Activated CD8-positive, alpha-beta memory T cell treated with anti-CD3 and anti-CD28 coated beads, Interleukin-2, amount 50 U/mL, for 4 hours (primary cell): ENCODE data around the gene DXO.
"Not testable (repeated sequence)": the region's sequence is repeated elsewhere in the genome, so short reads cannot be mapped to it uniquely, and the experiment has no call there.

Experiments
- DNase-seq: peaks from one replicate; pipeline ENCODE4 v3.0.0-alpha.2; 2020

Gene DXO

DNA sequence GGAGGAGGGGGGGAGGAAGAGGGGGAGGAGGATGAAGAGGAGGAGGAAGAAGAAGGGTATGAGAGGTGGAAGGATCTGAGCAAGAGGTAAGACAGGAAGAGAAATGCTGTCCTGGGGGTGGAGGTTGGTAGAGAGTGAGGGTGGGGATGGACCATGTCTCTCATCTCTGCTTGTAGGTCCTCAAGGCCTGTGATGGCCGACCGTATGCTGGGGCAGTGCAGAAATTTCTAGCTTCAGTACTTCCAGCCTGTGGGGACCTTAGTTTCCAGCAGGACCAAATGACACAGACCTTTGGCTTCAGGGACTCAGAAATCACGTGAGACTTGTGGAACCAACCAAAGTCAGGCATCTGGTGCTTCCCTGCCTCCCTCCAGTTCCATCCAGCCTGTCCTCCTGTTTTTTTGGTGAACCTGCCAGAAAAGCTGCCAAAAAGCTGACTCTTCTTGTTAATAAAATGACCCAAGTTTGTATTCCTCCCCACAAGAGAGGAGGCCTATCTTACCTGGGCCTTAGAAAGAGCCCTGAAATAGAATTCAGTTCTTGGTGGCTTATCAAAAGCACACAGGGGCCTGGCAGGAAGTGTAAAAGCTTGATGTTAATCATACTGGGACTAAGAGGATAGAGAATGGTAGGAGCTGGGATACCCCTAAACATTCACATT, 7.4 kb upstream of the DXO start:
- no peak for DNase-seq

DNA sequence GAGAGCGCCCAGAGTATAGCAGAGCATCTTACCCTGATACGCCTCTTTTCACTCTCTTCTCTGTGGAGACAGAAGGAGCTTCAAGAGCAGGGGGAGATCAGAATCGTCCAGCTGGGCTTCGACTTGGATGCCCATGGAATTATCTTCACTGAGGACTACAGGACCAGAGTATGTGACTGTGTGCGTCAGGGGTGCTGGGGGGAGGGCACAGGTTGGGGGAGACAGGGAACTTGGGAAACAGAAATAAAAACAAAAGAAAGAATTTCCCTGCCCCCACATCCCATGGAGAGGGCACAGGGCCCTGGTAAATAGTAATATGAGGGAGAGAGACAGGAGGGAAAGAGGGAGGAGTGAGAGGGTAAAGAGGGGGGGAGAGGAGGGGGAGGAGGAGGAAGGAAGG, 6.9 kb upstream of the DXO start:
- DNase-seq = no peak

DNA sequence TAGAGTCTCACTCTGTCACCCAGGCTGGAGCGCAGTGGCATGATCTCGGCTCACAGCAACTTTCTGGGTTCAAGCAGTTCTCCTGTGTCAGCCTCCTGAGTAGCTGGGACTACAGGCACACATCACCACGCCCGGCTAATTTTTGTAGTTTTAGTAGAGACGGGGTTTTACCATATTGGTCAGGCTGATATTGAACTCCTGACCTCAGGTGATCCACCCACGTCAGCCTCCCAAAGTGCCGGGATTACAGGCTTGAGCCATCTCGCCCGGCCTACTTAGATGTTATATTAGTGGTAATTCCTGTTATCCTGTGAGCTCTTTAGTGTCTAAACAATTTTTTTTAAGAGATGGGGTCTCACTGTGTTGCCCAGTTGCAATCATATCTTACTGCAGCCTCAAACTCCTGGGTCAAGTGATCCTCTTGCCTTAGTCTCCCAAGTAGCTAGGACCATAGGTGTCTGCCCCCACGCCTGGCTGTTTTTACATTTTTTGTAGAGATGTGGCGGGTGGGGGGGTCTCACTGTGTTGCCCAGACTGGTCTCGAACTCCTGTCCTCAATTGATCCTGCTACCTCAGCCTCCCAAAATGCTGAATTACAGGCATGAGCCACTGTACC, 6.0 kb upstream of the DXO start:
- no peak for DNase-seq

DNA sequence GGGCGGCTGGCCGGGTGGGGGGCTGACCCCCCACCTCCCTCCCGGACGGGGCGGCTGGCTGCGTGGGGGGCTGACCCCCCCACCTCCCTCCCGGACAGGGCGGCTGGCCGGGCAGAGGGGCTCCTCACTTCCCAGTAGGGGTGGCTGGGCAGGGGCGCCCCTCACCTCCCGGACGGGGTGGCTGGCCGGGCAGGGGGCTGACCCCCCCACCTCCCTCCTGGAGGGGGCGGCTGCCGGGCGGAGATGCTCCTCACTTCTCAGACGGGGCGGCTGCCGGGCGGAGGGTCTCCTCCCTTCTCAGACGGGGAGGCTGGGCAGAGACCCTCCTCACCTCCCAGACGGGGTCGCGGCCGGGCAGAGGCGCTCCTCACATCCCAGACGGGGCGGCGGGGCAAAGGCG, 4.1 kb upstream of the DXO start:
- not testable (repeated sequence) for DNase-seq

DNA sequence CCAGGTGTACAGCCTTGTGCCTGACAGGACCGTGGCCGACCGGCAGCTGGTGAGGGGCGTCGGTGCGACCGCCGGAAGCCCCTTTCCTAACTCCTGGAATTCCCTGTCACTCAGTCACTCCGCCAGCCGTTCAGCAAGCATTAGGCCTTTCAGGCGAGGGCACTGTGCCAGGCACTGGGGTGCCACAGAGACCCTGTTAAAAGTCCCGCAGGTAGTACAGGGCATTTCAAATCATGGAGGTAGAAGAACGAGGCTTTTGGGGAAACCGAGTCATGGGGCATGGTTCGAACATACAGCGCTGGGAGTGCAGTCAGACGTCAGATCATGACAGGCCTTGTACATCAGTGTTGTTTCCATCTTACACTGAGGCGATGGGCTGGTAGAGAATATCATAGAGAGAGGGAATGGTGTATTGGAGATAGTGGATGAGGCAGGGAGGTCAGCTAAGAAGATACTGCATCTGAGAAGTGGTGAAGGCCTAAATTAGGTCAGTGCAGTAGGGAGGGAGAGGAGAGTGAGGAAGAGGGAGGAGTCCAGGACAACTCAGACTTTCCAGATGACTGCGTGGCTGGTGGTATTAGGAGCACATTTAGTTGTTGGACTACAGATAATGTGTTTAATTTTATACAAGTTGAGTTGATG, 892 bp upstream of the DXO start:
- DNase-seq = no peak

DNA sequence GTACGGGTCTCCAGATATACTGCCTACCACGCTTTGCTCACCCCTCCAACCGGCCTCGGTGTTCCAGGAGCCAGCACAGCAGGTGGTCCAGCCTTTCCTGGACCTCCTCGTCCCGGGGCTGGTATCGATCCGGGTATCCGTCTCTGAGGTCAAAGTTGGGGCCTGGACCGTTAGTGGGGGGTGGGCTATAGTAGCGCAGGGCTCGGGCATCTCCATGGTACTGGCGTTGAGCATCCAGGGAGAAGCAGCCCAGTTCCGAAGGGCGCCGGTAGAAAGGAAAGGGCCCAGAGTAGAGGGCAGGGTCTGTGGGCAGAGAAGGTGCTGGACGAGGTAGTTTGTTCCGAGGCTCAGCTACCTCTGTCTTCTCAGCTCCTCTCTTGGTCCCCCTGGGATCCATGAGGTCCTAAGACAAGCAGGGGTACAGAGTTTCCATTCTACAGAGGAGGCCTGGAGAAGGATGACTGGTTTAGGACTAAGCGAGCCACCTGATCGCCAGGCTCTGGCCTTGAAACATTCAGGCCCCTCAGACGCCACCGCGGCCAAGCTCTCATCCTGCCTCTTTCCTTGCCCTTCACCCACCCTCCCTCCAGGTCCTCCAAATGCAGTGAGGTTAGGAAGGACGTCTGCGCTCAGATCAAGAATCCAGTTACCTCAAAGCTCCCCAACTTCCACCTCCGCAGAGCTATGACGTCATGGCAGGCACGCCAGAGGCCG, 502 bp downstream of the DXO start:
- DNase-seq = no peak

DNA sequence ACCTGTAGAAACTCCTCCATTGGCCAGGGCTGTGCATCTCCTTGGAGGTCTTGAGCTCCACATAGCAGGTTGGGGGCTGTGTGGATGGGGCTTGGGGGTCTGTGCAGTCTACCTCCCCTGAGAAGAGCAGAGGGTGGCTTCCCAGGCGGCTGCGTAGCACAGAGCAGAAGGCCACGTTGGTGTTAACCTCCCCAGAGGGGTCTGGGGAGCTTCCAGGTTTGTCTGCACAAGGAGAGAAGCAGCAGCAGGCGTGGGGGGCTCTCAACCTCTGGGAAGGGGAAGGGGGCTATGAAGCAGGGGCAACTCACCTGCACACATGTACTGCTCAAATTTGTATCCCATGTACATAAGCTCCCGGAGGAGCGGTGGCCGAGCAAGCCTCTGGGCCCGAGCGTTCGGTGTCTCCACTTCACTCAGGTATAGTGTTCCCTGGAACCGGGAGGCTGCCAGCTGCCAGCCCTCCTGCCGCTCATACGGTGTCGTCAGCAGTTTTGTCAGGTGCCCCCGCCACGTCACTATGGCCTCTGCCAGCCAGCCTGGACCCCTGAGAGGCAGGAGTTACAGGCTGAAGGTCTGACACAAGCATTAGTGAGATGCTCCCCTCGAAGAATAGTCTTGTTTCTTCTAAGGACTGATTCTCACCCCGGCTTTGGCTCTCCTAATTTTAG, 1.2 kb downstream of the DXO start:
- DNase-seq = no peak

DNA sequence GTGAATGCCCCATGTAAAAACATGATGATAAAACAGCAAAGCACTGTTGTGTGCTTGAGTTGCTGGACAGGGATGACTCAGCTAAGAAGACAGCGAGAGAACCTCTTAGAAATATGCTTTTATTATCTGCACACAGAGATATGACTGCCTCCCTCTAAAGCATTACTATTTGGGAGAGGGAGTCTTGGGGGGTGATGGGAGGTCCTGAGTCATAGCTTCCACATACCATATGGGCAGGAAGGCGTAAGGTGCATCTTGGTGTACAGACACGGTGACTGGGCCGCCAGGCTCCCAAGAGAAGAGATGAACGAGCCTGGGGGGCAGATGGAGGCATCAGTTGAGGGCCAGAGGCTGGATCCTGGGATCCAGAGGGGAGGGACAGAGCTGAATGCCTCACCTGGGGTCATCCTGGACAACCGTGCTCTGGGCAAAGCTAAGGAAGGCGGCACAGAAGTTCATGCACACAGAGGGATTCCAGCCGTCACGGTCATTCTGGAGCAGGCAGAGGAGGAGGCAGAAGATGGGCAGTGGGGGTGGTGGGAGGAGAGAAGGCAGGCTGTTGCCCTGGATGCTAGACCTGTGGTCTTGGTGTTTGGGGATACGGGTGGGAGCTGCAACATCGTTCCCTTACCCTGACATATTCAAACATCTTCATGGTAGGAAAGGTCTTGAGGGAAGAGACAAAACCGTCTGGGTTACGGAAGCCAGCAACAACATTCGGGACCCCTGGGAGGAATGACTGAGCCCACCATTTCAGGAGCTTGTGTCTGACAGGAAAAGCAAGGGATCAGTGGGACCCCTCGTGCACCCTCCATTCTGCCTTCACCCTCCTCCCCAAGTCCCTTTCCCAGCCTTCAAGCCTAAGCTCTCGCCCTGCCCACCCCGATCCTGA, 2.0 kb downstream of the DXO start:
- DNase-seq = no peak

DNA sequence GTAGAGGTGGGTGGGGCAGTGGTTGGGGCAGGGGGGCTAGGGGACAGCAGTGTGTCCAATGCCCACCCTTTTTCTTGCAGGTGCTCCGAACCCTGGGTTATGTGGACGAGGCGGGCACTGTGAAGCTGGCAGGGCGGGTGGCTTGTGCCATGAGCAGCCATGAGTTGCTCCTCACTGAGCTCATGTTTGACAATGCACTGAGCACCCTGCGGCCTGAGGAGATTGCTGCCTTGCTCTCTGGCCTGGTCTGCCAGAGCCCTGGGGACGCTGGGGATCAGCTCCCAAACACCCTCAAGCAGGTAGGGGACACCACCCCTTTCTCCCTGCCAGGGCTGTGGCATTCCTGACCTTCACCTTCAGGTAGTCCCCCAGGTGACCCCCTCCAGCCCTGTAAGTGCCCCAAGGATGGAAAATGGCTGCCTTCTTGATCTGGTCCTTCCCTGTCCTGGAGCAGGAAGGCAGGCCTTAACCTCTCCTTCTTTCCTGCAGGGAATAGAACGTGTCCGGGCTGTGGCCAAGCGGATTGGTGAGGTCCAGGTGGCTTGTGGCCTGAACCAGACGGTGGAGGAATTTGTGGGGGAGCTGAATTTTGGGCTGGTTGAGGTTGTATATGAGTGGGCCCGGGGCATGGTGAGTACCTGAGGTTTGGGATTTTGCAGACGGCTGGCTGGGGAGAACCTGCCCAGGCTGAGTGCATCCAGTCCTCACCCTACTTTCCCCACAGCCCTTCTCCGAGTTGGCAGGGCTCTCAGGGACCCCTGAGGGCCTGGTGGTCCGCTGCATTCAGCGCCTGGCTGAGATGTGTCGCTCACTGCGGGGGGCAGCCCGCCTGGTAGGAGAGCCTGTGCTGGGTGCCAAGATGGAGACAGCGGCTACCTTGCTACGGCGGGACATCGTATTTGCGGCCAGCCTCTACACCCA, 2.9 kb downstream of the DXO start:
- DNase-seq = no peak

DNA sequence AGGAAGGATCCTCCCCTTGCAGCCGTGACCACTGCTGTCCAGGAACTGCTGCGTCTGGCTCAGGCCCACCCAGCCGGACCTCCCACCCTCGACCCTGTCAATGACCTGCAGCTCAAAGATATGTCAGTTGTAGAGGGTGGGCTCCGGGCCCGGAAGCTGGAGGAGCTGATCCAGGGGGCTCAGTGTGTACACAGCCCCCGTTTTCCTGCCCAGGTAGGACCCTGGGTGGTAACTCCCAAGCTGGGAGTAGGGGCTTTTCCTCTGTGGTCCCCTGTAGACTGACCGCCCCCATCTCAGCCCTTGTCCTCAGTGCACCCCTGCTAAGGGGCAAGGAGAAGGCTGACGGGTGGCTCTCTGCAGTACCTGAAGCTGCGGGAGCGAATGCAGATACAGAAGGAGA, 3.6 kb downstream of the DXO start:
- no peak for DNase-seq

DNA sequence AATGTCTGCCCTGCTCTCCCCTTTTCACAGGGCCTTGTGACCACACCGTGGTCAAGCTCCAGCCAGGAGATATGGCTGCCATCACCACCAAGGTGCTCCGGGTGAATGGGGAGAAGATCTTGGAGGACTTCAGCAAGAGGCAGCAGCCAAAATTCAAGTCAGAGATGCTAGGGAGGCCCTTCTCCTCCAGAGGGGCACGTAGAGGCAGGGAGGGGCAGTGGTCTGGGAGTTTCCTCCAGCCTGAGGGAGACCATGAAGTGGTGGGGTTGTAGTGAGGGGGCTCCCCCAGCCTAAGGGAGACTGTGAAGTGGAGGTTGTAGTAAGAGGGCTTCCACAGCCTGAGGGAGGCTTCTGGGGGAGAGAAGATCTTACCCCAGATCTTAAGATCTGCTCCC, 4.0 kb downstream of the DXO start:
- DNase-seq = no peak

DNA sequence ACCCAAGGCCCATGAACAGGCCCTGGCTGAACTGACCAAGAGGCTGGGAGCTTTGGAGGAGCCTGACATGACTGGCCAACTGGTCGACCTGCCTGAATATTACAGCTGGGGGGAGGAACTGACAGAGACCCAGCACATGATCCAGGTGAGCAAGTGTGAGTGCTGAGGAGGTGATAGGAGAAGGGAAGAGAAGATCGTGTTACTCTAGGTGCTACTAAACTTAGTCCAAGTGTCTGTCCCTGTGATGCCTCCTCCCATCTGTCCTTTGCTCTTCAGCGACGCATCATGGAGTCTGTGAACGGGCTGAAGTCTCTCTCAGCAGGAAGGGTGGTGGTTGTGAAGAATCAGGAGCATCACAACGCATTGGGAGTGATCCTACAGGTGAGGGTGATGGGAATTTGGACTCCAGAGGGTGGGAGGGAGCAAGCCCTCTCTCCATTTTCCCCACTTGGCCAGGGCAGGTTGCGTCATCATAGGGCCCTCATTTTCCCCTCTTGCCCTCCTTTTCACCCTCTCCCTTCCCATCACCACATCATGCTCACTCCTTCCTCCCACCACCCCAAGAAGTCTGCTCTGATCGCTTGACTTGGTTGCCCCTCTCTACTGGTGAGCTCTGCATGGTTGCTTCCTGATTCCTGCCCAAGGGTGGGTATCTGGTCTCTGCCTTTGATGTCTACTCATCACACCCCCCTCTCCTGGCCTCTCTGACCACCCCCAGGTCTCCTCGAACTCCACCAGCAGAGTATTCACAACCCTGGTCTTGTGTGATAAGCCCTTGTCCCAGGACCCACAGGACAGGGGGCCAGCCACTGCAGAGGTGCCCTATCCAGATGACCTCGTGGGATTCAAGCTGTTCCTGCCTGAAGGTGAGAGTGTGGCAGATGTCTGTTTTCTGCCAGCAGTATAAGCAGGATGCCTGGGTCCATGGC, 4.7 kb downstream of the DXO start:
- DNase-seq = no peak

DNA sequence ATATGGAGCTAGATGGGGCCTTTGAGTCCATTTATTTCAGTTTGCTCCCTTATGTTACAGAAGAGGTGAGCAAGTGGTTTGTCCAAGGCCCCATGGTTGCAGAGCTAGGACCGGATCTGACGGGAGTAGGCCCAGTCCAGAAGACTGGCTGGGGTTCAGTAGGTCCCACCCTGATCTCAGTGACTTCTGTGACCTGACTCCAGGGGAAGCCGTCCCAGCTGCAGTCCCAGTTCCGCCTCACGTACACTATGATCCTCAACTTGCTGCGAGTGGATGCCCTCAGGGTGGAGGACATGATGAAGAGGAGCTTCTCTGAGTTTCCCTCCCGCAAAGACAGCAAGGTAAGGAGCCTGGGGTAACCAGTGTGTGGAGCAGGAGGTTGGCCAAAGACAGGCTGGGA, 5.4 kb downstream of the DXO start:
- no peak for DNase-seq

DNA sequence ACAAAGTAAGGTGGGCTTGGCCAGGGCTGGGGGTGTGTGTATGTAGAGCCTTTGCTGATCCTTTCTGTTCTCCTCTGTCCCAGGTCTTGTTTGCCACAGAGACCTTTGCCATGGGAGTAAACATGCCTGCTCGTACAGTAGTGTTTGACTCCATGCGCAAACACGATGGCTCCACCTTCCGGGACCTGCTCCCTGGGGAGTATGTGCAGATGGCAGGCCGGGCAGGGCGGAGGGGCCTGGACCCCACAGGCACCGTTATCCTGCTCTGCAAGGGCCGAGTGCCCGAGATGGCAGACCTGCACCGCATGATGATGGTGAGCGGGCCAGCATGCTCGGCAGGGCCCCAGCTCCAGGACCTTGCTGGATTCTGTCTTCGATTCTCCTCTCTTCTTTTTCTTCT, 6.2 kb downstream of the DXO start:
- DNase-seq = no peak

DNA sequence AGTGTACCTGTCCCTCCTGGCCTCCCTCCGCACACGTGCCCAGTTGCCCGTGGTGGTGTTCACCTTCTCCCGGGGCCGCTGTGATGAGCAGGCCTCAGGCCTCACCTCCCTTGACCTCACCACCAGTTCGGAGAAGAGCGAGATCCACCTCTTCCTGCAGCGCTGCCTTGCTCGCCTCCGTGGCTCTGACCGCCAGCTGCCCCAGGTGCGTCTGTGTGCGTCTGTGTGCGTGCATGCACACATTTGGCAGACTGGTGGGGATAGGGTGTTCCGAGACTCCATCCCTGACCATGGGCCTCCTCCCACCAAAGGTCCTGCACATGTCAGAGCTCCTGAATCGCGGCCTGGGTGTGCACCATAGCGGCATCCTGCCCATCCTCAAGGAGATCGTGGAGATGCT, 8.0 kb downstream of the DXO start:
- no peak for DNase-seq

DNA sequence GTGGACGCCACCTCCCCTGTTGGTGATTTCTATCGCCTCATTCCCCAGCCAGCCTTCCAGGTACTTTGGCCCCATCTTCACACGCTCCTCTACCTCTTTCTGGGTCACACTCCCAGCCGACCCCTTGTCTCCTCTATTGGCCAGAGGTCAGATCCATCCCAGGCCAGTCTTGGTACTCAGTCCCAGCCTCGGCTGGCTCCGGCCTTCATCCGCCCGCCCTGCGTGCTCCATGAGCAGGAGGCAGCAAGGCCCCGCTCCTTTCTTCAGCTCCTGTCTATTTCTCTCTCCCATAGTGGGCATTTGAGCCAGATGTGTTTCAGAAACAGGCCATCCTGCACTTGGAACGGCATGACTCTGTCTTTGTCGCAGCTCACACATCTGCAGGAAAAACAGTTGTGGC, 10.3 kb downstream of the DXO start:
- DNase-seq = no peak

DNA sequence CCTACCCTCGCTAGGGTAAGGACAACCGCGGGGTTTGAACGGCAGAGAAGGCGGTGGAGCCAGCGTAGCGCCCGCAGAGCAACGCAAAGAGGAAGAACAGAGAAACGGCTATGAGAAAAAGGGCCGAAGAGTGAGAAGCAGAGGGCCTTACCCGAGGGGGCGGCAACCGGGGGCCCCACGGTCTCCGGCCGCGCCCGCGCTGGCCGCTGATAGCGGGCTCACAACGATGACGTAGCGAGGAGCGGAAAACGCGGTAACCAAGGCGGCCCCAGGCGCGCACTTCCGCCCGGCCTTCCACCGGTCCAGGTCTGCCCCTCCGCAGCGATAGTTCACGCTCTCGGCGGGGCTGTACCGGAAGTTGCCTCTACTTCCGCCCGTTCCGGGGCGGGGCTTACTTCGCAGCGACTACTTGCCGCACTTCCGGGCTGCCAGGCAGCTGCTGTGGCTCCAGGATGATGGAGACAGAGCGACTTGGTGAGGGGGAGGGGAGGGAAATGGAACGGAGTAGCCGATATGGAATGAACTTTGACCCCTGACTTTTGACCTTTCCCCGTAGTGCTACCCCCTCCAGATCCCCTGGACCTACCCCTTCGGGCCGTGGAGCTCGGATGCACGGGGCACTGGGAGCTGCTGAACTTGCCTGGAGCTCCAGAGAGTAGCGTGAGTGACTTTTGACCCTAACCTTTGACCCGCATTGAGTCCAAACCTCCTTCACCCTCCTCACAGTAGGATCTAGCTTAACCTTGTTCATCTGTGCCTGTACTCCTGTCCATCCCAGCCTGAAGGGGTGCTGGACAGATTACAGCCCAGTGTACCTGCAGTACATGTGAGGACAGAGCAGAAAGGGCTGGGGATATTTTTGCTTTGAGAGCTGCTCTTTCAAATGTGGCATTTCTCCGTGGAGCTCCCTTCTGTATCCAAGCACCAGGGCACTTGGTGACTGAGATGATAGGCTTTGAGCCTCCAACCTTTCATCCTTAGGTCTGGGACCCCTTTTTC, 12.9 kb downstream of the DXO start, which contains the start of the genes NELFE and SKIC2:
NELFE (minus strand) TSS at position 231 of the 999 bp plus-strand sequence. CDS start 525 bp downstream, outside the sequence.
SKIC2 (plus strand) TSS at position 435 of the 999 bp plus-strand sequence; CDS start at position 453, 18 bp downstream.
- peak; percentile 99 for DNase-seq

DNA sequence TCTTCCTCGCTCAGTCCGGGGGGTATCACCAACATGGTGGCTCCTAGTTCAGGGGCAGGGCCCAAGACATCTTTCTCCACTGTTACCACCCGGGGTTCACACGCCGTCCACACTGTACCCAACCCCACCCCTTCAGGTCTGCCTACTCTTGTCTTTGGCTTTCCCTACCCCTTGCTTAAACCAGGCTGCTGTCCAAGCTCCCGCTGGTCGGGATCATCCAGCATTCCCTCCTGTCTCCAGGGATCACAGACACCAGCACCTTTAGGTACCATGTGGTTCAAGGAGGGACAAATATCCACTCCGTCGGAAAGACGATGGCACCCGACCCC, 13.6 kb downstream of the DXO start:
- no peak for DNase-seq

DNA sequence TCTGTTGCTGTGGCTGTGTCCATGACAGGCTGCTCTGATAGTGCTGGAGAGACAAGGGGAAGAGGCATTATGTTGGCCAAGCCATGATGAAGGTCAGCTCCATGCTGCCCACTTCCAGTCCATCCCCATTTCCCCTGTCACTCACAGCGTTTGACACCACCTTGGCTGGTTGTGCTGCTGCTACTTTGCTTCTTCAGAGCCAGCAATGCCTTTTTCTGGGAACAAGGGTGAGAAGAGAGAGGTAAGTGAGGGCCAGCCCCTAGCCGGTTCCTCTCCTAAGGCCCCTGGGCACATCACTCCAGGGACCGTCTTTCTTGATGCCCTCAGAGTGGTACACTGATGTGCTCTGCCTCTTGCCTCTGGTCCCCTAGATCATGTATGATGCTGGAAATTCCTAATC, 15.1 kb downstream of the DXO start:
- DNase-seq = no peak
